K562 (cell line): Measurements from ENCODE around the gene AFF2.

ENCODE experiments used
- CBX1 ChIP-seq: sonication (generic); IDR thresholded peaks from 2 replicates; pipeline ENCODE4 v1.6.1; 2016; ENCODE audit warnings: antibody characterized with exemption, low read depth, mild to moderate bottlenecking
- EGR1 ChIP-seq: fragments of 450-650 bp; conservative IDR thresholded peaks from 2 replicates; pipeline ENCODE4 v1.6.1; 2017; ENCODE audit warnings: mild to moderate bottlenecking
- KLF13 ChIP-seq: fragments of 450-650 bp; IDR thresholded peaks from 2 replicates; pipeline ENCODE4 v1.6.1; 2016; ENCODE audit warnings: missing genetic modification characterization, low read depth, mild to moderate bottlenecking, missing compliant biosample characterization, moderate library complexity, borderline replicate concordance

DNA sequence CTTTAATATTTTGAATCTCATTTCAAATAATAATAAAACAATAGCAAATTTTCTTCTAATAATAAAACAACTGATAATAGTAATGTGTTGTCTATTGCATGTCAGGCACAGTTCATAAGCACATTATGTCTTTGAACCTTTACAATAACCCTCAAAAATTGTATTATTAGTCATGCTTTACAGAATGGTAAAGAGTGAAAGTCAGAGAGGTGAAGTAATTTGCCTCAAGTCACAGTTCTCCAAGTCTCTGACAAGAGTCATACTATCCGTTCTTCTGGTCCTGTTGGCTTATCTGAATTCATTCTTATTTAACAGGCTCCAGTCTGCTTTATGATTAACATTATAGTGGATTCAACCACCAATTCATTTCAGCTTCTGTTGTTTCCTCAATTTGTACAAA lies 313.0 kb downstream of the AFF2 start:
- TF ChIP-seq KLF13 (tag) (no peak), CBX1 (no peak), EGR1 (no peak)
